Measurements from ENCODE around the gene ADM2.

ADM2 gene

GRCh38 chr22:50522806-50523438, 41.6 kb downstream of the ADM2 start:
- intact Hi-C loops (cut with micrococcal nuclease) = no loop called here
- Mint-ChIP-seq H3K4me3 (no peak overlapping the region), H3K27me3 (no peaks in the 10 kb centered on the region), H3K27ac (no peak overlapping the region), H3K4me1 (ENCODE audit: low read depth) (peaks cover 38% of the 10 kb centered on the region), H3K36me3 (ENCODE audit: low read depth) (peaks cover 93% of the 10 kb centered on the region), H3K9me3 (no peaks in the 10 kb centered on the region)

GRCh38 chr22:50523458-50523805, 42.1 kb downstream of the ADM2 start:
- intact Hi-C loops (cut with micrococcal nuclease) = no loop called here
- Mint-ChIP-seq H3K27me3 (no peaks in the 10 kb centered on the region), H3K4me1 (ENCODE audit: low read depth) (peaks cover 43% of the 10 kb centered on the region), H3K36me3 (ENCODE audit: low read depth) (peaks cover 93% of the 10 kb centered on the region), H3K27ac (no peak overlapping the region), H3K9me3 (no peaks in the 10 kb centered on the region), H3K4me3 (no peak overlapping the region)

- Mint-ChIP-seq H3K9me3 (no peaks in the 10 kb centered on the region), H3K36me3 (ENCODE audit: low read depth) (peaks cover 93% of the 10 kb centered on the region), H3K4me3 (peak overlapping the region; percentile 97), H3K27me3 (no peaks in the 10 kb centered on the region), H3K27ac (peak overlapping the region; percentile 95), H3K4me1 (ENCODE audit: low read depth) (peaks cover 49% of the 10 kb centered on the region)
- intact Hi-C loops (cut with micrococcal nuclease) = no loop called here
Measured at GRCh38 chr22:50523806-50524675, 42.7 kb downstream of the ADM2 start.

- Mint-ChIP-seq H3K36me3 (ENCODE audit: low read depth) (peaks cover 93% of the 10 kb centered on the region), H3K27me3 (no peaks in the 10 kb centered on the region), H3K4me1 (ENCODE audit: low read depth) (peaks cover 52% of the 10 kb centered on the region), H3K4me3 (peak overlapping the region; percentile 97), H3K9me3 (no peaks in the 10 kb centered on the region), H3K27ac (peak overlapping the region; percentile 95)
- intact Hi-C loops (cut with micrococcal nuclease) = loop anchor here (1.0 to 5.0 kb wide), 2 partner anchors 38 to 98 kb away; partner anchors contain the start of gene SYCE3
Measured at GRCh38 chr22:50524676-50525103, 43.3 kb downstream of the ADM2 start.

DNA sequence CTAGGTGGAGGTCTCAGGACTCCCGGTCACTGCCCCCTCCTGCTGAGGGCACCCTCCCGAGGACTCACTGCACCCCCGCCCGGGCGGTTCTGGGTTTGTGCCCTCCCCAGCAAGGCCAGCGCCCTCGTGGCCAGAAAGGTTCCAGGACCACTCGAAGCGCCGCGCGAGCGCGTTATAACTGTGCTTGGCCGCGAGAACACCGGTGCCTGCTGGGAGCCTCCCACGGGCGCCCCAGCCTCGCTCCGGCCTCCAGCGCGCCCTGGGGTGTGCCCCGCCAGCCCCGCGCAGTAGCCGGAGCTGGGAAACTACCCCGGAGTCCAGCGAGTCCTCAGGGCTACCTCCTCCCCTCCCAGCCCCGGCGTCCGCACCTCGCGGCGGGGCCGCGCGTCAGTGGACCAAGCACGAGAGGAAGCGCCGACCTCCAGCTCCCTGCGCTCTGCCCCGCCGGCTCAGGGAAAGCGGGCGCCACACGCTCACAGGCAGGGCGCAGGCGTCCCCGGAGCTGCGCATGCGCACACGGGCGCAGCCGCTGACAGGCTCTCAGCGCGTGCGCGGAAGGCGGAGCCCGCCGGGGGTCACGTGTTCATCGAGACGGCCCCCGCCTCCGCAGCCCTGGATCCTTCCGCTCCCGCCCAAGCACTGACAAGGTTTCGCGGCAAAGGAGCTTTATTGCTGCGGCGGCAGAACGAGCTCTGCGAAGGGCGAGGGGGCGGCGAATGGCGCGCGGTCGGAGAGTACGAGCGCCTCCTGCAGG, 43.9 kb downstream of the ADM2 start, which contains the start of gene SCO2:
SCO2 (minus strand) TSS at position 495 of the 754 bp plus-strand sequence. CDS start 1,187 bp downstream, outside the sequence.
- H3K9me3 Mint-ChIP-seq = no peaks in the 10 kb centered on the region
- H3K4me3 Mint-ChIP-seq = peak within 1 kb of the TSS; percentile 97
- intact Hi-C loops (cut with micrococcal nuclease) = loop anchor here (1.0 to 5.0 kb wide), 2 partner anchors 37 to 97 kb away; partner anchors contain the start of gene SYCE3
- H3K27ac Mint-ChIP-seq = peak within 1 kb of the TSS; percentile 95
- peaks cover 93% of the 10 kb centered on the region for H3K36me3 Mint-ChIP-seq (ENCODE audit: low read depth)
- H3K4me1 Mint-ChIP-seq (ENCODE audit: low read depth) = peaks cover 52% of the 10 kb centered on the region
- no peaks in the 10 kb centered on the region for H3K27me3 Mint-ChIP-seq

DNA sequence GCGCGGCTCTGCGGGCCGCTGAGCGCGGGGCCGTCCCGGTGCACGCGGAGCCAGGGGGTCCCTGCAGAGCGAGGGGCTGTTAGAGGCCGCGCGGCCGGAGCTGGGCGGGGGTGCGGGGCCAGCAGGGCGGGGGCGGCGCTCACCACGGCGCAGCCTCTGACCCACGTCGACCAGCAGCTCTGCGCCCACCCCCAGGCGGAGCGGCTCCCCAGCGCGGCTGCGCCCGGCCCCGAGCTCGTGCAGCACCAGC, 44.4 kb downstream of the ADM2 start:
- intact Hi-C loops (cut with micrococcal nuclease) = loop anchor here (1.0 to 5.0 kb wide), 3 partner anchors 19 to 97 kb away; partner anchors contain the start of genes KLHDC7B and SYCE3
- Mint-ChIP-seq H3K4me1 (ENCODE audit: low read depth) (peaks cover 52% of the 10 kb centered on the region), H3K27me3 (no peaks in the 10 kb centered on the region), H3K4me3 (peak overlapping the region; percentile 97), H3K27ac (peak overlapping the region; percentile 95), H3K36me3 (ENCODE audit: low read depth) (peaks cover 93% of the 10 kb centered on the region), H3K9me3 (no peaks in the 10 kb centered on the region)

- H3K9me3 Mint-ChIP-seq = no peaks in the 10 kb centered on the region
- intact Hi-C loops (cut with micrococcal nuclease) = loop anchor here (2.0 to 5.0 kb wide), 2 partner anchors 19 to 96 kb away; partner anchors contain the start of gene KLHDC7B
- H3K4me3 Mint-ChIP-seq = peak overlapping the region; percentile 97
- peak overlapping the region; percentile 95 for H3K27ac Mint-ChIP-seq
- no peaks in the 10 kb centered on the region for H3K27me3 Mint-ChIP-seq
- H3K36me3 Mint-ChIP-seq (ENCODE audit: low read depth) = peaks cover 93% of the 10 kb centered on the region
- H3K4me1 Mint-ChIP-seq (ENCODE audit: low read depth) = peaks cover 52% of the 10 kb centered on the region
Measured at GRCh38 chr22:50526108-50526833, 44.9 kb downstream of the ADM2 start.

GRCh38 chr22:50526834-50527801, 45.8 kb downstream of the ADM2 start:
- Mint-ChIP-seq H3K36me3 (ENCODE audit: low read depth) (peaks cover 88% of the 10 kb centered on the region), H3K9me3 (no peaks in the 10 kb centered on the region), H3K4me3 (peak overlapping the region; percentile 97), H3K4me1 (ENCODE audit: low read depth) (peaks cover 52% of the 10 kb centered on the region), H3K27me3 (no peaks in the 10 kb centered on the region), H3K27ac (peak overlapping the region; percentile 95)
- intact Hi-C loops (cut with micrococcal nuclease) = loop anchor here (2.0 to 5.0 kb wide), 2 partner anchors 18 to 95 kb away; partner anchors contain the start of gene KLHDC7B

DNA sequence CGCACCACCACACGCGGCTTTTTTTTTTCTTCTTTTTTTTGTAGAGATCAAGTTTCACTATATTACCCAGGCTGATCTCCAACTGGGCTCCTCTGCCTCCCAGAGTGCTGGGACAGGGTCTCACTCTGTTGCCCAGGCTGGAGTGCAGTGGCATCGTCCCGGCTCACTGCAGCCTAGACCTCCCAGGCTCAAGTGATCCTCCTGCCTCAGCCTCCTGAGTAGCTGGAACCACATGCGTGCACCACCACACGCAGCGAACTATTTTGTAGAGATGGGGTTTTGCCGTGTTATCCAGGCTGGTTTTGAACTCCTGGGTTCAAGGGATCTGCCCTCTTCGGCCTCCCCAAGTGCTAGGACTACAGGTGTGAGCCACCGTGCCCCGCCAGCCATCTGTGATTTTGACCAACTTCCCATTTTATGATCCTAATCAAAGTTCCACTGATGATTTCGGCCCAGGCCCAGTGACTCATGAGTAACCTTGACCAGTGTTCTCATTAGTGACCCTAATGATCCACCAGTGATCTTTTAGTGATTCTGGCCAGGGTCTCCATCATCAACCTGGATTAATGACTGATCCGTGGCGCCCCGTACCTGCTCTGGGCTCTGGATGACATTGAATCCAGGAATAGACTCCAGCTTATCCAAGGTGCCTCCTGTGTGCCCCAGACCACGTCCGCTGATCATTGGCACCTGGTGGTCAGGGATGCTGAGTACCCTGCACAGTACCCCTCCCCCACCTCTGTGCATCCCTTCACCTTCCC, 46.8 kb downstream of the ADM2 start:
- peaks cover 87% of the 10 kb centered on the region for H3K36me3 Mint-ChIP-seq (ENCODE audit: low read depth)
- peak overlapping the region; percentile 97 for H3K4me3 Mint-ChIP-seq
- peak overlapping the region; percentile 95 for H3K27ac Mint-ChIP-seq
- H3K4me1 Mint-ChIP-seq (ENCODE audit: low read depth) = peaks cover 55% of the 10 kb centered on the region
- H3K9me3 Mint-ChIP-seq = no peaks in the 10 kb centered on the region
- intact Hi-C loops (cut with micrococcal nuclease) = loop anchor here (2.0 to 5.0 kb wide), 2 partner anchors 17 to 94 kb away; partner anchors contain the start of gene KLHDC7B
- H3K27me3 Mint-ChIP-seq = no peaks in the 10 kb centered on the region

DNA sequence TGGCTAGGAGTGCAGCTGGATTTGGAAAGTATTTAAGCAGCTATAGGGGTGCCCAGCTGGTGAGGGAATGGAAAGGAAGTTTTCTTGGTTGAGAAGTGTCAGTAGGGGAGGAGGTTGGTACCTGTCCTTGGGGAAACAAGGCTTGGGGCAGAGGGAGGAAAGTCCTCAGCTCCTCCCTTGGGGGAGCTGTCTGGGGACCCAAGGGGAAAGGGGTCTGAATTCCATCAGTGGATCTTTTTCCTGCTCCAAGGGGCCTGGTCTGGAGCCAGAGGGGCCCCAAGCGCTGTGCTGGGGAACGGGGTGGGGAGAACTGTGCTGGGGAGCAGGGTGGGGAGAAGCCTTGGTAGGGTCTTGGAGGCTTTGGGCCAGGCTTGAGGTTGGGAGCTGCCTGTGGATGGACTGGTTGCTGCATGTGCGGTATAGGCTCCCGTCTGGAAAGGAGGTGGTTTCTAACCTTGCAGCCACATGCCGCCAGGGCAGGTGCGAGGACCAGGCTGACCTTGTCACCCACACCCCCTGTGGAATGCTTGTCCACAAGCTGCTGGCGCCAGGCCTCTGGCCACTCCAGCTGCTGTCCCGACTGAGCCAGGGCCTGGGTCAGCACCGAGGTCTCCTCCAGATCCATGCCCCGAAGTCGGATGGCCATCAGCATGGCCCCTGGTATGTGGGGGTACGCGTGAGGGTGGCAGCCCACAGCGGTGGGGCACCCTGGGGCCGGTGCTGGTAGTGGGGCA, 47.5 kb downstream of the ADM2 start:
- intact Hi-C loops (cut with micrococcal nuclease) = loop anchor here (5.0 kb wide), 1 partner anchor 93 kb away; no protein-coding TSS in a partner anchor

GRCh38 chr22:50529416-50529896, 48.1 kb downstream of the ADM2 start:
- intact Hi-C loops (cut with micrococcal nuclease) = loop anchor here (5.0 kb wide), 1 partner anchor 93 kb away; no protein-coding TSS in a partner anchor
- peaks cover 77% of the 10 kb centered on the region for H3K36me3 Mint-ChIP-seq (ENCODE audit: low read depth)
- H3K27ac Mint-ChIP-seq = peak overlapping the region; percentile 95
- H3K4me1 Mint-ChIP-seq (ENCODE audit: low read depth) = peaks cover 58% of the 10 kb centered on the region
- no peaks in the 10 kb centered on the region for H3K9me3 Mint-ChIP-seq
- peak overlapping the region; percentile 97 for H3K4me3 Mint-ChIP-seq
- H3K27me3 Mint-ChIP-seq = no peaks in the 10 kb centered on the region

More for the DNA sequence above, 47.5 kb downstream of the ADM2 start:
- no peaks in the 10 kb centered on the region for H3K27me3 Mint-ChIP-seq
- H3K9me3 Mint-ChIP-seq = no peaks in the 10 kb centered on the region
- peak overlapping the region; percentile 97 for H3K4me3 Mint-ChIP-seq
- H3K27ac Mint-ChIP-seq = peak overlapping the region; percentile 95
- H3K4me1 Mint-ChIP-seq (ENCODE audit: low read depth) = peaks cover 57% of the 10 kb centered on the region
- H3K36me3 Mint-ChIP-seq (ENCODE audit: low read depth) = peaks cover 83% of the 10 kb centered on the region

Data from dendritic cell treated with granulocyte-macrophage colony-stimulating factor and Interleukin-4, amounts not matched to agents 40 ng/mL and 50 ng/mL, for 4 days (primary cell).